Measurements from ENCODE around the gene TCF7L1. TPM values are rescaled to one million over a fixed set of nuclear protein-coding genes. Genes with fewer than 3 reads are reported as not detected.

The TCF7L1 gene
- 7.4 TPM for total RNA-seq

GRCh38 chr2:85132834-85133637, at the start of gene TCF7L1:
Gene TCF7L1, plus strand, starts transcription at chr2:85133392. Its CDS starts 293 bp downstream, at chr2:85133685.

GRCh38 chr2:85327822-85328617, 194.8 kb downstream of the TCF7L1 start, which contains the start of gene TGOLN2:
Gene TGOLN2, minus strand, starts transcription at chr2:85327989. Its CDS starts 27 bp downstream, at chr2:85327962.

GRCh38 chr2:85354286-85355072, 221.3 kb downstream of the TCF7L1 start, which contains the start of the genes ELMOD3 and RETSAT:
Gene ELMOD3, plus strand, starts transcription at chr2:85354769. Its CDS starts 2,430 bp downstream, at chr2:85357199.
Gene RETSAT, minus strand, starts transcription at chr2:85354528. Its CDS starts 21 bp downstream, at chr2:85354507.

Other genes starting within 250 kb of the TCF7L1 start
- 2,307 TPM for gene TMSB10, start 227.7 kb upstream of the TCF7L1 start, total RNA-seq
- 49.3 TPM for gene KCMF1, start 162.2 kb upstream of the TCF7L1 start, total RNA-seq
- 86.6 TPM for gene TGOLN2, start 194.6 kb downstream of the TCF7L1 start, total RNA-seq
- gene RETSAT, start 221.1 kb downstream of the TCF7L1 start, total RNA-seq: 23.0 TPM
- 28.5 TPM for gene ELMOD3, start 221.4 kb downstream of the TCF7L1 start, total RNA-seq

Measured in camera-type eye (tissue), 1 donor.